Nephron (organoid): ENCODE data around the gene STAB2.

Experiments
- H3K27ac Mint-ChIP-seq, 3 experiments: 2 replicates each; pipeline ENCODE4 v1.8.0; 2020; ENCODE audit warnings: mixed read lengths in 3 of 3, mild to moderate bottlenecking in 2 of 3, moderate library complexity in 1 of 3
- H3K27me3 Mint-ChIP-seq: 2 replicates; pipeline ENCODE4 v1.8.0; 2021; ENCODE audit warnings: low read depth, mild to moderate bottlenecking, moderate library complexity, mixed read lengths
- H3K36me3 Mint-ChIP-seq: 2 replicates; pipeline ENCODE4 v1.8.0; 2020; ENCODE audit warnings: low read depth, mixed read lengths
- H3K4me1 Mint-ChIP-seq: 2 replicates; pipeline ENCODE4 v1.8.0; 2020; ENCODE audit warnings: mixed read lengths
- H3K4me3 Mint-ChIP-seq, 3 experiments: 2 replicates each; pipeline ENCODE4 v1.8.0; 2020; ENCODE audit warnings: mild to moderate bottlenecking in 3 of 3, mixed read lengths in 3 of 3, moderate library complexity in 2 of 3
- H3K9me3 Mint-ChIP-seq: 2 replicates; pipeline ENCODE4 v1.8.0; 2020; ENCODE audit warnings: mixed read lengths
- CTCF ChIP-seq, 3 experiments: fragments of 200-600 bp; sonication (generic); IDR thresholded peaks; one replicate each; pipeline ENCODE4 v1.5.0; 2021; ENCODE audit warnings: antibody characterized with exemption in 3 of 3; ENCODE audit not compliant: unreplicated experiment in 3 of 3

Gene STAB2

GRCh38 chr12:103586791-103587370 is at the start of gene STAB2:
Gene STAB2, plus strand, starts transcription at chr12:103587273. Its CDS starts 204 bp downstream, at chr12:103587477.
- Mint-ChIP-seq H3K36me3 (no peaks in the 10 kb centered on the region), H3K4me1 (peaks cover 10% of the 10 kb centered on the region), H3K9me3 (no peaks in the 10 kb centered on the region), H3K4me3 (no peak within 1 kb of the TSS), H3K27ac (no peak within 1 kb of the TSS), H3K27me3 (peaks cover 13% of the 10 kb centered on the region)
- TF ChIP-seq CTCF (IDR thresholded peaks at IDR 0.05; ENCODE audit: unreplicated experiment in 3 of 3) = no peak

- Mint-ChIP-seq H3K4me1 (no peaks in the 10 kb centered on the region), H3K4me3 (no peak overlapping the region), H3K27me3 (peaks cover 4% of the 10 kb centered on the region), H3K27ac (no peak overlapping the region), H3K36me3 (no peaks in the 10 kb centered on the region), H3K9me3 (no peaks in the 10 kb centered on the region)
- TF ChIP-seq CTCF (IDR thresholded peaks at IDR 0.05; ENCODE audit: unreplicated experiment in 3 of 3) = no peak
These were observed 48.7 kb upstream of the STAB2 start for GRCh38 chr12:103538397-103538796.

GRCh38 chr12:103540319-103540718 is 46.8 kb upstream of the STAB2 start:
- Mint-ChIP-seq H3K4me3 (no peak overlapping the region), H3K27me3 (peaks cover 10% of the 10 kb centered on the region), H3K9me3 (peaks cover 4% of the 10 kb centered on the region), H3K27ac (no peak overlapping the region), H3K36me3 (no peaks in the 10 kb centered on the region), H3K4me1 (no peaks in the 10 kb centered on the region)
- no peak for TF ChIP-seq CTCF (IDR thresholded peaks at IDR 0.05; ENCODE audit: unreplicated experiment in 3 of 3)

- no peak overlapping the region for H3K27ac Mint-ChIP-seq
- H3K4me3 Mint-ChIP-seq = no peak overlapping the region
- no peaks in the 10 kb centered on the region for H3K4me1 Mint-ChIP-seq
These were observed 45.0 kb upstream of the STAB2 start for GRCh38 chr12:103542078-103542477.

GRCh38 chr12:103546959-103547358 is 40.1 kb upstream of the STAB2 start:
- H3K4me1 Mint-ChIP-seq = no peaks in the 10 kb centered on the region
- no peaks in the 10 kb centered on the region for H3K36me3 Mint-ChIP-seq
- no peak overlapping the region for H3K4me3 Mint-ChIP-seq
- H3K27me3 Mint-ChIP-seq = peaks cover 25% of the 10 kb centered on the region
- TF ChIP-seq CTCF (IDR thresholded peaks at IDR 0.05; ENCODE audit: unreplicated experiment in 3 of 3) = no peak
- no peak overlapping the region for H3K27ac Mint-ChIP-seq
- peaks cover 4% of the 10 kb centered on the region for H3K9me3 Mint-ChIP-seq

More at GRCh38 chr12:103542078-103542477, 45.0 kb upstream of the STAB2 start:
- peaks cover 6% of the 10 kb centered on the region for H3K27me3 Mint-ChIP-seq
- H3K9me3 Mint-ChIP-seq = peaks cover 4% of the 10 kb centered on the region
- H3K36me3 Mint-ChIP-seq = no peaks in the 10 kb centered on the region
- TF ChIP-seq CTCF (IDR thresholded peaks at IDR 0.05; ENCODE audit: unreplicated experiment in 3 of 3) = no peak

- TF ChIP-seq CTCF (IDR thresholded peaks at IDR 0.05; ENCODE audit: unreplicated experiment in 3 of 3) = no peak
- no peaks in the 10 kb centered on the region for H3K36me3 Mint-ChIP-seq
- H3K4me1 Mint-ChIP-seq = no peaks in the 10 kb centered on the region
- H3K9me3 Mint-ChIP-seq = peaks cover 4% of the 10 kb centered on the region
- H3K27me3 Mint-ChIP-seq = peaks cover 29% of the 10 kb centered on the region
- no peak overlapping the region for H3K27ac Mint-ChIP-seq
- no peak overlapping the region for H3K4me3 Mint-ChIP-seq
These were observed 39.7 kb upstream of the STAB2 start for GRCh38 chr12:103547376-103547775.
